Stomach (tissue), 9 donors: Measurements from ENCODE around the gene MEGF9. TPM values are rescaled to one million over a fixed set of nuclear protein-coding genes. Genes with fewer than 3 reads are reported as not detected.
A peak's percentile ranks its signal among the peaks of the same experiment; 100 is the strongest.

ENCODE experiments used
- DNase-seq, 2 donors: peaks; one replicate each; pipeline versions ENCODE4 v3.0.0 to v3.0.0-alpha.2; 2013 to 2019
- H3K27ac ChIP-seq, 5 donors: fragments of 200-600 bp in 4 of 5; sonication (generic) in 4 of 5; one replicate each; pipeline ENCODE4 v1.5.1; 2013 to 2019; ENCODE audit warnings: mild to moderate bottlenecking in 1 of 5, moderate library complexity in 1 of 5
- H3K27me3 ChIP-seq, 3 donors: fragments of 200-600 bp; sonication (generic); one replicate each; pipeline ENCODE4 v1.5.1; 2017 to 2019; ENCODE audit warnings: mixed run types in 1 of 3
- H3K36me3 ChIP-seq, 4 donors: fragments of 200-600 bp; sonication (generic); 1 replicate in 3 of 4; 2 replicates in 1 of 4; pipeline ENCODE4 v1.5.1; 2016 to 2019
- H3K4me1 ChIP-seq, 4 donors: fragments of 200-600 bp; sonication (generic); one replicate each; pipeline ENCODE4 v1.5.1; 2016 to 2019
- H3K4me3 ChIP-seq, 4 donors: fragments of 200-600 bp; sonication (generic) in 3 of 4; one replicate each; pipeline ENCODE4 v1.5.1; 2016 to 2019; ENCODE audit warnings: mild to moderate bottlenecking in 1 of 4
- H3K9me3 ChIP-seq, 4 donors: fragments of 200-600 bp; sonication (generic); one replicate each; pipeline ENCODE4 v1.5.1; 2016 to 2019
- CTCF ChIP-seq, 7 experiments: fragments of 450-650 bp in 4 of 7; fragments of 200-600 bp in 3 of 7; sonication (generic) in 3 of 7; IDR thresholded peaks; one replicate each; pipeline ENCODE4 v1.5.1; 2016 to 2019; ENCODE audit warnings: antibody characterized with exemption in 7 of 7, control low read depth in 2 of 7, mild to moderate bottlenecking in 1 of 7
- EP300 ChIP-seq: sonication (generic); formaldehyde crosslinking; IDR thresholded peaks from one replicate; pipeline ENCODE4 v1.6.1; 2017; ENCODE audit warnings: antibody characterized with exemption
- POLR2A ChIP-seq, 4 donors: fragments of 450-650 bp; IDR thresholded peaks; one replicate each; pipeline ENCODE4 v1.6.1; 2016; ENCODE audit warnings: antibody characterized with exemption in 4 of 4, control low read depth in 2 of 4, mild to moderate bottlenecking in 1 of 4, moderate library complexity in 1 of 4
- POLR2AphosphoS5 ChIP-seq, 3 donors: sonication (generic); formaldehyde crosslinking; IDR thresholded peaks; one replicate each; pipeline ENCODE4 v1.6.1; 2016; ENCODE audit warnings: antibody characterized with exemption in 3 of 3
- WGBS, 5 donors: extraction: QIAGEN DNeasy Blood & Tissue Kit in 3 of 5; methylation state at CpG; one replicate each; pipeline versions ENCODE4 v1.1.5 to v1.1.7; 2013 to 2018; 5-methylcytosine and 5-hydroxymethylcytosine counted together
- intact Hi-C: fragments of 100-400 bp; cut with DNase I; formaldehyde crosslinking; loops from one replicate; pipeline ENCODE4 v1.15.1; 2023; ENCODE audit warnings: low total_unique reads
- polyA plus RNA-seq, 3 donors: library from polyadenylated mRNA; stranded (reverse); fragments of 200-250 nt; gene quantifications; one replicate each; pipeline ENCODE4 v1.2.3, GENCODE V29; 2013
- total RNA-seq, 5 donors: library from RNA; depleted of rRNA; stranded (reverse); fragments of >200 nt; gene quantifications; one replicate each; pipeline versions ENCODE4 v1.1.0 to v1.2.3, GENCODE V29; 2014 to 2016
- donor health status: healthy with polysubstance abuse.
- donor health status: Bipolar disorder and iron deficiency.
- donor health status: healthy.

MEGF9 gene
- total and polyA plus RNA-seq, 8 donors = 3.5 to 26.8 (median 8.1) TPM

GRCh38 chr9:120680579-120680978 lies 33.7 kb downstream of the MEGF9 start:
- intact Hi-C loops = no loop called here
- Histone ChIP-seq H3K4me3 (no peak overlapping the region), H3K4me1 (peaks cover 0 to 48% (median 19%) of the 10 kb centered on the region in 4 donors), H3K36me3 (peaks cover 0 to 6% (median 0%) of the 10 kb centered on the region in 4 donors), H3K9me3 (no peaks in the 10 kb centered on the region), H3K27me3 (no peaks in the 10 kb centered on the region), H3K27ac (no peak overlapping the region)
- DNase-seq = no peak
- WGBS, 5 donors = 85 to 98% (median 96%) methylated on average over 3 to 4 of the region's 4 CpGs
- TF ChIP-seq EP300 = no peak
- TF ChIP-seq POLR2A (IDR thresholded peaks at IDR 0.05) = no peak
- TF ChIP-seq POLR2AphosphoS5 (IDR thresholded peaks at IDR 0.05) = no peak
- no peak for TF ChIP-seq CTCF (IDR thresholded peaks at IDR 0.05)

GRCh38 chr9:120680161-120680560 lies 34.1 kb downstream of the MEGF9 start:
- intact Hi-C loops = no loop called here

GRCh38 chr9:120677965-120678364 lies 36.3 kb downstream of the MEGF9 start:
- intact Hi-C loops = no loop called here
- TF ChIP-seq POLR2AphosphoS5 (IDR thresholded peaks at IDR 0.05) (no peak), POLR2A (IDR thresholded peaks at IDR 0.05) (no peak)

More at GRCh38 chr9:120680161-120680560, 34.1 kb downstream of the MEGF9 start:
- Histone ChIP-seq H3K27me3 (no peaks in the 10 kb centered on the region), H3K9me3 (no peaks in the 10 kb centered on the region), H3K4me1 (peaks cover 0 to 45% (median 18%) of the 10 kb centered on the region in 4 donors), H3K27ac (no peak overlapping the region), H3K4me3 (no peak overlapping the region), H3K36me3 (peaks cover 0 to 6% (median 0%) of the 10 kb centered on the region in 4 donors)
- no peak for DNase-seq
- TF ChIP-seq POLR2A (IDR thresholded peaks at IDR 0.05) (no peak), POLR2AphosphoS5 (IDR thresholded peaks at IDR 0.05) (no peak), CTCF (IDR thresholded peaks at IDR 0.05) (no peak), EP300 (no peak)
- 92 to 96% (median 95%) methylated on average over 3 to 4 of the region's 4 CpGs for WGBS, 5 donors

GRCh38 chr9:120676767-120677402 lies 37.4 kb downstream of the MEGF9 start:
- Histone ChIP-seq H3K4me3 (no peak overlapping the region), H3K36me3 (peaks cover 0 to 6% (median 0%) of the 10 kb centered on the region in 4 donors), H3K27me3 (no peaks in the 10 kb centered on the region), H3K9me3 (no peaks in the 10 kb centered on the region), H3K4me1 (peaks cover 0 to 19% (median 6%) of the 10 kb centered on the region in 4 donors), H3K27ac (no peak overlapping the region)
- WGBS, 5 donors = 70 to 81% (median 74%) methylated on average over 12 of the region's 12 CpGs
- TF ChIP-seq CTCF (IDR thresholded peaks at IDR 0.05) (no peak), EP300 (no peak), POLR2AphosphoS5 (IDR thresholded peaks at IDR 0.05) (no peak), POLR2A (IDR thresholded peaks at IDR 0.05) (no peak)
- intact Hi-C loops = no loop called here
- no peak for DNase-seq

More at GRCh38 chr9:120677965-120678364, 36.3 kb downstream of the MEGF9 start:
- DNase-seq = no peak
- peaks cover 0 to 27% (median 11%) of the 10 kb centered on the region in 4 donors for H3K4me1 ChIP-seq
- no peak overlapping the region for H3K27ac ChIP-seq
- H3K4me3 ChIP-seq = no peak overlapping the region
- H3K36me3 ChIP-seq = peaks cover 0 to 6% (median 0%) of the 10 kb centered on the region in 4 donors
- 57 to 70% (median 61%) methylated on average over 1 of the region's 1 CpG for WGBS, 5 donors
- no peaks in the 10 kb centered on the region for H3K9me3 ChIP-seq
- no peaks in the 10 kb centered on the region for H3K27me3 ChIP-seq

GRCh38 chr9:120668399-120668798 lies 45.9 kb downstream of the MEGF9 start:
- H3K27ac ChIP-seq = no peak overlapping the region
- no peaks in the 10 kb centered on the region for H3K27me3 ChIP-seq
- TF ChIP-seq POLR2A (IDR thresholded peaks at IDR 0.05) (no peak), POLR2AphosphoS5 (IDR thresholded peaks at IDR 0.05) (no peak), CTCF (IDR thresholded peaks at IDR 0.05) (no peak), EP300 (no peak)
- no peaks in the 10 kb centered on the region for H3K9me3 ChIP-seq
- no peaks in the 10 kb centered on the region for H3K36me3 ChIP-seq
- intact Hi-C loops = no loop called here
- no peak overlapping the region for H3K4me3 ChIP-seq
- H3K4me1 ChIP-seq = peaks cover 0 to 39% (median 11%) of the 10 kb centered on the region in 4 donors
- peak in 1 of 2 donors; percentile 44 for DNase-seq
